ENCODE measurements around the gene MARK2. TPM values are rescaled to one million over a fixed set of nuclear protein-coding genes. Genes with fewer than 3 reads are reported as not detected.

MARK2 gene
- total RNA-seq, 4 donors from 2014 or later, result 34.7 to 82.9 (median 72.1) TPM

GRCh38 chr11:63911876-63912275 is 73.0 kb downstream of the MARK2 start:
- Histone ChIP-seq H3K4me1 (peaks cover 4 to 16% (median 10%) of the 10 kb centered on the region in 4 donors), H3K4me3 (no peak overlapping the region), H3K36me3 (peaks cover 0 to 36% (median 1%) of the 10 kb centered on the region in 3 donors), H3K27ac (no peak overlapping the region), H3K27me3 (no peaks in the 10 kb centered on the region), H3K9me3 (no peaks in the 10 kb centered on the region)
- DNase-seq, result no peak
- no peak for TF ChIP-seq POLR2A (IDR thresholded peaks at IDR 0.05)
- no peak for TF ChIP-seq CTCF (IDR thresholded peaks at IDR 0.05)

GRCh38 chr11:63912678-63913077 is 73.8 kb downstream of the MARK2 start:
- Histone ChIP-seq H3K9me3 (no peaks in the 10 kb centered on the region), H3K27me3 (no peaks in the 10 kb centered on the region), H3K27ac (no peak overlapping the region), H3K4me1 (peaks cover 4 to 23% (median 15%) of the 10 kb centered on the region in 4 donors), H3K4me3 (no peak overlapping the region), H3K36me3 (peaks cover 0 to 28% (median 0%) of the 10 kb centered on the region in 3 donors)
- DNase-seq, result no peak
- TF ChIP-seq CTCF (IDR thresholded peaks at IDR 0.05), result no peak
- no peak for TF ChIP-seq POLR2A (IDR thresholded peaks at IDR 0.05)

GRCh38 chr11:63913866-63914830 is 75.2 kb downstream of the MARK2 start:
- no peak overlapping the region for H3K4me3 ChIP-seq
- H3K9me3 ChIP-seq, result no peaks in the 10 kb centered on the region
- peaks cover 0 to 13% (median 0%) of the 10 kb centered on the region in 3 donors for H3K36me3 ChIP-seq
- no peaks in the 10 kb centered on the region for H3K27me3 ChIP-seq
- H3K4me1 ChIP-seq, result peaks cover 7 to 38% (median 23%) of the 10 kb centered on the region in 4 donors
- TF ChIP-seq CTCF (IDR thresholded peaks at IDR 0.05) (no peak), POLR2A (IDR thresholded peaks at IDR 0.05) (no peak)
- no peak overlapping the region for H3K27ac ChIP-seq
- no peak for DNase-seq

GRCh38 chr11:63914896-63915691 is 76.2 kb downstream of the MARK2 start:
- no peak for TF ChIP-seq CTCF (IDR thresholded peaks at IDR 0.05)
- DNase-seq, result no peak
- H3K27me3 ChIP-seq, result no peaks in the 10 kb centered on the region
- no peaks in the 10 kb centered on the region for H3K9me3 ChIP-seq
- H3K36me3 ChIP-seq, result peaks cover 0 to 4% (median 0%) of the 10 kb centered on the region in 3 donors
- no peak overlapping the region for H3K27ac ChIP-seq
- no peak overlapping the region for H3K4me3 ChIP-seq
- peaks cover 11 to 47% (median 28%) of the 10 kb centered on the region in 4 donors for H3K4me1 ChIP-seq

GRCh38 chr11:63915961-63916836 is 77.3 kb downstream of the MARK2 start:
- H3K27ac ChIP-seq, result peak overlapping the region in 2 of 4 donors; percentile 22 to 62
- H3K9me3 ChIP-seq, result no peaks in the 10 kb centered on the region
- H3K4me3 ChIP-seq, result peak overlapping the region; percentile 45 to 60 (median 57)
- TF ChIP-seq POLR2A (IDR thresholded peaks at IDR 0.05), result no peak
- peak in 4 of 6 experiments; percentile 35 to 52 (median 44) for TF ChIP-seq CTCF (IDR thresholded peaks at IDR 0.05)
- H3K36me3 ChIP-seq, result no peaks in the 10 kb centered on the region
- H3K4me1 ChIP-seq, result peaks cover 11 to 57% (median 28%) of the 10 kb centered on the region in 4 donors
- DNase-seq, result peak in 2 of 3 donors; percentile 41 to 67
- no peaks in the 10 kb centered on the region for H3K27me3 ChIP-seq

All from Peyer's patch (tissue), 4 donors.